Measurements from ENCODE around the gene ALDH4A1.

ALDH4A1 gene

DNA sequence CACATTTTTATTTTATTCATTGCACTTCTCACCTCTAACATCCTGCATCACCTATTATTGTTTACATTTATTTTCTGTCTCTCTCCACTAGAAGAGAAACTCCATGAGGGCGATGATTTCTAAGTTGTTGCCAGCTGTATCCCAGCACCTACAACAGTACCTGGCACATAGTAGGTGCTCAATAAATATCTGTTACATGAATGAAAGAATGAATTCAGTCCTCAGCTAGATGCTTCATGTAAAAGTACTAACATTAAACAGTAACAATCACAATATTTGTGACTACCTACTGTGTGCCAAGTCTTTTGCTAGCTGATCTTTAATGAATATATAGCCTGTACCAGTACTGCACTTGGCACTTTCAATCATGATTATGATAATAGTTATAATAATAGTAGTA is 45.9 kb downstream of the ALDH4A1 start:
- H3K4me1 ChIP-seq (ENCODE audit: low read length) = no peaks in the 10 kb centered on the region
- H2AFZ ChIP-seq (ENCODE audit: low read length) = no peak overlapping the region
- no peaks in the 10 kb centered on the region for H3F3A ChIP-seq (ENCODE audit: insufficient read depth, low read length)
- H3K79me2 ChIP-seq (ENCODE audit: low read length) = no peaks in the 10 kb centered on the region
- no peaks in the 10 kb centered on the region for H3K36me3 ChIP-seq (replicated peaks; ENCODE audit: insufficient read depth, low read length)
- peaks cover 93% of the 10 kb centered on the region for H3K27me3 ChIP-seq (replicated peaks; ENCODE audit: insufficient read depth, low read length)
- no peaks in the 10 kb centered on the region for H4K20me1 ChIP-seq (ENCODE audit: insufficient read depth, low read length)
- no peak overlapping the region for H3K4me3 ChIP-seq (ENCODE audit: low read length)
- H3K27ac ChIP-seq (ENCODE audit: low read length) = no peak overlapping the region
- H3K9me3 ChIP-seq (replicated peaks; ENCODE audit: insufficient read depth, low read length) = no peaks in the 10 kb centered on the region
- TF ChIP-seq EZH2 (optimal IDR thresholded peaks at IDR 0.05; ENCODE audit: low read depth, low read length) (no peak), EZH2phosphoT487 (IDR thresholded peaks at IDR 0.05; ENCODE audit: low read length) (no peak)
- TF ChIP-seq, protein P1, sequence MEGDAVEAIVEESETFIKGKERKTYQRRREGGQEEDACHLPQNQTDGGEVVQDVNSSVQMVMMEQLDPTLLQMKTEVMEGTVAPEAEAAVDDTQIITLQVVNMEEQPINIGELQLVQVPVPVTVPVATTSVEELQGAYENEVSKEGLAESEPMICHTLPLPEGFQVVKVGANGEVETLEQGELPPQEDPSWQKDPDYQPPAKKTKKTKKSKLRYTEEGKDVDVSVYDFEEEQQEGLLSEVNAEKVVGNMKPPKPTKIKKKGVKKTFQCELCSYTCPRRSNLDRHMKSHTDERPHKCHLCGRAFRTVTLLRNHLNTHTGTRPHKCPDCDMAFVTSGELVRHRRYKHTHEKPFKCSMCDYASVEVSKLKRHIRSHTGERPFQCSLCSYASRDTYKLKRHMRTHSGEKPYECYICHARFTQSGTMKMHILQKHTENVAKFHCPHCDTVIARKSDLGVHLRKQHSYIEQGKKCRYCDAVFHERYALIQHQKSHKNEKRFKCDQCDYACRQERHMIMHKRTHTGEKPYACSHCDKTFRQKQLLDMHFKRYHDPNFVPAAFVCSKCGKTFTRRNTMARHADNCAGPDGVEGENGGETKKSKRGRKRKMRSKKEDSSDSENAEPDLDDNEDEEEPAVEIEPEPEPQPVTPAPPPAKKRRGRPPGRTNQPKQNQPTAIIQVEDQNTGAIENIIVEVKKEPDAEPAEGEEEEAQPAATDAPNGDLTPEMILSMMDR (IDR thresholded peaks at IDR 0.05; ENCODE audit: low read length) = no peak
- no peak overlapping the region for H3K4me2 ChIP-seq (ENCODE audit: low read depth, low read length)
- H3K9ac ChIP-seq (ENCODE audit: low read length) = no peak overlapping the region
- no peaks in the 10 kb centered on the region for H3K9me2 ChIP-seq (replicated peaks; ENCODE audit: insufficient read depth, low read length)
- no peak for DNase-seq

GRCh38 chr1:18855573-18855972 is 46.8 kb downstream of the ALDH4A1 start:
- H3K4me1 ChIP-seq (ENCODE audit: low read length) = no peaks in the 10 kb centered on the region
- H4K20me1 ChIP-seq (ENCODE audit: insufficient read depth, low read length) = no peaks in the 10 kb centered on the region
- H3K9me3 ChIP-seq (replicated peaks; ENCODE audit: insufficient read depth, low read length) = no peaks in the 10 kb centered on the region
- no peaks in the 10 kb centered on the region for H3F3A ChIP-seq (ENCODE audit: insufficient read depth, low read length)
- no peak overlapping the region for H3K4me3 ChIP-seq (ENCODE audit: low read length)
- H3K36me3 ChIP-seq (replicated peaks; ENCODE audit: insufficient read depth, low read length) = no peaks in the 10 kb centered on the region
- H3K27ac ChIP-seq (ENCODE audit: low read length) = no peak overlapping the region
- H3K9me2 ChIP-seq (replicated peaks; ENCODE audit: insufficient read depth, low read length) = no peaks in the 10 kb centered on the region
- H3K79me2 ChIP-seq (ENCODE audit: low read length) = no peaks in the 10 kb centered on the region
- no peak for DNase-seq
- H3K27me3 ChIP-seq (replicated peaks; ENCODE audit: insufficient read depth, low read length) = peaks cover 93% of the 10 kb centered on the region
- H3K4me2 ChIP-seq (ENCODE audit: low read depth, low read length) = no peak overlapping the region
- no peak overlapping the region for H3K9ac ChIP-seq (ENCODE audit: low read length)
- H2AFZ ChIP-seq (ENCODE audit: low read length) = no peak overlapping the region
- TF ChIP-seq EZH2phosphoT487 (IDR thresholded peaks at IDR 0.05; ENCODE audit: low read length) (no peak), EZH2 (optimal IDR thresholded peaks at IDR 0.05; ENCODE audit: low read depth, low read length) (no peak)
- TF ChIP-seq, protein P1 (IDR thresholded peaks at IDR 0.05; ENCODE audit: low read length) = no peak

DNA sequence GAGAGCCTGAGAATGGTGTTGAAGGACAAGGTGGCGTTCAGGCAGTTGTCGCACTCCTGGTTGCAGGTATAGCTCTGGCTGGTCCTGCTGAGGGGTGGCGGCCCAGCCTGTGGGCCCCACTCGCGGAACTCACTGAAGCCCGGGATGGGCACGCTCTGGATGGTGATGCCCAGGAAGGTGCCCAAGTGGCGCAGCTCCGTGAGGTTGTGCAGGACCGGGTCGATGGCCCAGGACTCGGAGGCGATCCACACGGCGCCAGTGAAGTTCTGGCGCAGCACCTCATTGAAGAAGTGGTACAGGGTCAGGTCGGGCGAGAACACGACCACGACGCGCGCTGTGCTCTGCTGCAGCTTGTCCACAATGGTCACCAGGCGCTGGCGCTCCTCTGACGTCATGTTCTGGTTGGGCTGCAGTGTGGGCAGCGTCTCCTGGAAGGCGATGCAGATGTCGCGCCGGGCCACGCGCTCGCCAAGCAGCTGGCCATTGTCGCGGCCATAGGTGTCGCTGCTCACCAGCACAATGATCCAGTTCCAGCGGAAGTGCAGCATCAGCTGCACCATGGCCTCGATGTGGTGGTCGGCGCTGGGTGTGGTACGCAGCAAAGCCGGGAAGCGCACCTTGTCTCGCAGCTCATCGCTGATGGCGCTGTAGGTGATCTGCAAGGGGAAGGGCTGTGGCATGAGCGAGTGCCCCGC is 47.9 kb downstream of the ALDH4A1 start:
- Histone ChIP-seq H3K9ac (ENCODE audit: low read length) (no peak overlapping the region), H3K4me2 (ENCODE audit: low read depth, low read length) (no peak overlapping the region), H3K79me2 (ENCODE audit: low read length) (no peaks in the 10 kb centered on the region), H3K9me2 (replicated peaks; ENCODE audit: insufficient read depth, low read length) (no peaks in the 10 kb centered on the region), H2AFZ (ENCODE audit: low read length) (no peak overlapping the region), H3K36me3 (replicated peaks; ENCODE audit: insufficient read depth, low read length) (no peaks in the 10 kb centered on the region), H3K27ac (ENCODE audit: low read length) (no peak overlapping the region), H3K4me3 (ENCODE audit: low read length) (no peak overlapping the region), H3K9me3 (replicated peaks; ENCODE audit: insufficient read depth, low read length) (no peaks in the 10 kb centered on the region), H3K4me1 (ENCODE audit: low read length) (no peaks in the 10 kb centered on the region), H3K27me3 (replicated peaks; ENCODE audit: insufficient read depth, low read length) (peaks cover 93% of the 10 kb centered on the region), H3F3A (ENCODE audit: insufficient read depth, low read length) (no peaks in the 10 kb centered on the region), H4K20me1 (ENCODE audit: insufficient read depth, low read length) (no peaks in the 10 kb centered on the region)
- no peak for DNase-seq
- TF ChIP-seq, protein P1 (IDR thresholded peaks at IDR 0.05; ENCODE audit: low read length) = no peak
- TF ChIP-seq EZH2 (optimal IDR thresholded peaks at IDR 0.05; ENCODE audit: low read depth, low read length) = no peak
- TF ChIP-seq EZH2phosphoT487 (IDR thresholded peaks at IDR 0.05; ENCODE audit: low read length) = no peak
